WTC11 (cell line): ENCODE results near the gene WIZ. TPM values are rescaled to one million over a fixed set of nuclear protein-coding genes. Genes with fewer than 3 reads are reported as not detected.

Source experiments
- ATAC-seq: fragments of 200-7000 bp; cut with Tn5 transposase; 2 replicates; pipeline ENCODE4 v1.10.0; 2021; ENCODE audit warnings: mild to moderate bottlenecking, moderate library complexity
- CTCF ChIA-PET: fragments of 300-600 bp; sonication (Branson Sonifier 250); formaldehyde crosslinking; loops from one replicate; lab custom pipeline; 2021; ENCODE audit warnings: antibody characterized with exemption; lab: Charles Lee
- POLR2A ChIA-PET: fragments of 350-600 bp; sonication (Branson Sonifier 250); formaldehyde crosslinking; loops from one replicate; lab custom pipeline; 2021; ENCODE audit warnings: antibody characterized with exemption; lab: Charles Lee
- DNase-seq: peaks from one replicate; pipeline ENCODE4 v3.0.0; 2021; ENCODE audit warnings: low spot score
- H3K27ac Mint-ChIP-seq: 2 replicates; pipeline ENCODE4 v1.8.0; 2021; ENCODE audit warnings: mixed read lengths
- H3K27me3 Mint-ChIP-seq: 2 replicates; pipeline ENCODE4 v1.8.0; 2021; ENCODE audit warnings: low read depth, mild to moderate bottlenecking, moderate library complexity, mixed read lengths
- H3K36me3 Mint-ChIP-seq: 2 replicates; pipeline ENCODE4 v1.8.0; 2021; ENCODE audit warnings: mixed read lengths
- H3K4me1 Mint-ChIP-seq: 2 replicates; pipeline ENCODE4 v1.8.0; 2022; ENCODE audit warnings: mixed read lengths
- H3K4me3 Mint-ChIP-seq: 2 replicates; pipeline ENCODE4 v1.8.0; 2021; ENCODE audit warnings: mild to moderate bottlenecking, moderate library complexity, mixed read lengths
- H3K9me3 Mint-ChIP-seq: 2 replicates; pipeline ENCODE4 v1.8.0; 2021; ENCODE audit warnings: mixed read lengths
- AR ChIP-seq: fragments of 250-450 bp; sonication (Bioruptor Pico); IDR thresholded peaks from 2 replicates; pipeline ENCODE4 v1.9.0; 2021; ENCODE audit warnings: mild to moderate bottlenecking
- ARID4B ChIP-seq: sonication (generic); formaldehyde crosslinking; IDR thresholded peaks from 2 replicates; pipeline ENCODE4 v1.8.0; 2023; ENCODE audit warnings: missing genetic modification reagents, mild to moderate bottlenecking, borderline replicate concordance
- CTCF ChIP-seq: fragments of 200-600 bp; IDR thresholded peaks from 2 replicates; pipeline ENCODE4 v1.8.0; 2022; ENCODE audit warnings: antibody characterized with exemption
- EMX1 ChIP-seq: fragments of 250-450 bp; sonication (Bioruptor Pico); IDR thresholded peaks from 2 replicates; pipeline ENCODE4 v1.8.0; 2021; ENCODE audit warnings: mild to moderate bottlenecking
- GTF2I ChIP-seq: fragments of 250-450 bp; sonication (Bioruptor Pico); conservative IDR thresholded peaks from 2 replicates; pipeline ENCODE4 v1.4.0; 2021; ENCODE audit warnings: mild to moderate bottlenecking
- JAZF1 ChIP-seq: fragments of 250-450 bp; sonication (Bioruptor Pico); IDR thresholded peaks from 2 replicates; pipeline ENCODE4 v1.9.0; 2021; ENCODE audit warnings: moderate library complexity, mild to moderate bottlenecking, inconsistent platforms
- PRDM15 ChIP-seq: sonication (generic); formaldehyde crosslinking; IDR thresholded peaks from 2 replicates; pipeline ENCODE4 v1.8.0; 2022; ENCODE audit warnings: missing genetic modification reagents
- PREB ChIP-seq: sonication (generic); formaldehyde crosslinking; IDR thresholded peaks from 2 replicates; pipeline ENCODE4 v1.8.1; 2022; ENCODE audit warnings: mild to moderate bottlenecking, missing genetic modification reagents, moderate library complexity, borderline replicate concordance
- PRRX2 ChIP-seq: fragments of 250-450 bp; sonication (Bioruptor Pico); IDR thresholded peaks from 2 replicates; pipeline ENCODE4 v1.8.0; 2021; ENCODE audit warnings: mild to moderate bottlenecking
- SMAD4 ChIP-seq: sonication (generic); formaldehyde crosslinking; IDR thresholded peaks from 2 replicates; pipeline ENCODE4 v1.8.0; 2022; ENCODE audit warnings: mild to moderate bottlenecking, missing genetic modification reagents
- STAT6 ChIP-seq: sonication (generic); formaldehyde crosslinking; conservative IDR thresholded peaks from 2 replicates; pipeline ENCODE4 v1.8.1; 2023; ENCODE audit warnings: mild to moderate bottlenecking, low read depth, missing genetic modification reagents, moderate library complexity
- TP53 ChIP-seq: sonication (generic); formaldehyde crosslinking; IDR thresholded peaks from 2 replicates; pipeline ENCODE4 v1.8.1; 2023; ENCODE audit warnings: mild to moderate bottlenecking, missing genetic modification reagents
- ZNF416 ChIP-seq: fragments of 250-450 bp; sonication (Bioruptor Pico); IDR thresholded peaks from 2 replicates; pipeline ENCODE4 v1.9.0; 2021; ENCODE audit warnings: mild to moderate bottlenecking, inconsistent platforms
- ZNF671 ChIP-seq: fragments of 250-450 bp; sonication (Bioruptor Pico); IDR thresholded peaks from 2 replicates; pipeline ENCODE4 v1.8.0; 2021; ENCODE audit warnings: mild to moderate bottlenecking
- total RNA-seq: library from RNA; stranded (reverse); gene quantifications from 3 replicates; pipeline ENCODE4 v1.2.3, GENCODE V29; 2021

WIZ gene
- total RNA-seq, 1 experiment from 2014 or later = 43.9 TPM

GRCh38 chr19:15443325-15443724, 6.4 kb downstream of the WIZ start:
- no peak overlapping the region for H3K4me3 Mint-ChIP-seq
- H3K27me3 Mint-ChIP-seq = peaks cover under 1% of the 10 kb centered on the region; the same call in 1 of the 2 replicates
- TF ChIP-seq AR = no peak
- no peak for TF ChIP-seq SMAD4
- TF ChIP-seq ZNF671 (CRISPR knock-in tag) = no peak
- no peak overlapping the region for H3K27ac Mint-ChIP-seq
- ATAC-seq (no peak), DNase-seq (no peak)
- CTCF ChIA-PET = no interaction called here
- POLR2A ChIA-PET = no interaction called here
- H3K36me3 Mint-ChIP-seq = no peaks in the 10 kb centered on the region
- H3K9me3 Mint-ChIP-seq = no peaks in the 10 kb centered on the region
- peaks cover under 1% of the 10 kb centered on the region for H3K4me1 Mint-ChIP-seq

- no peaks in the 10 kb centered on the region for H3K4me1 Mint-ChIP-seq
- no peaks in the 10 kb centered on the region for H3K36me3 Mint-ChIP-seq
- ATAC-seq (no peak), DNase-seq (no peak)
- ChIA-PET CTCF (interaction anchor here (0.7 to 2.1 kb wide), 2 partner anchors 113 to 436 kb away, joined by 5 to 6 read pairs; no protein-coding TSS in a partner anchor), POLR2A (no interaction called here)
- H3K27me3 Mint-ChIP-seq = no peaks in the 10 kb centered on the region; the same call in 1 of the 2 replicates
- H3K9me3 Mint-ChIP-seq = no peaks in the 10 kb centered on the region
- no peak overlapping the region for H3K27ac Mint-ChIP-seq
- H3K4me3 Mint-ChIP-seq = no peak overlapping the region
- TF ChIP-seq ARID4B (CRISPR knock-in tag) (no peak), STAT6 (no peak), EMX1 (CRISPR knock-in tag) (no peak), TP53 (CRISPR knock-in tag) (no peak), PREB (CRISPR knock-in tag) (no peak)
These were observed 7.4 kb downstream of the WIZ start for GRCh38 chr19:15442142-15442920.

- H3K9me3 Mint-ChIP-seq = no peaks in the 10 kb centered on the region
- no peaks in the 10 kb centered on the region; the same call in 1 of the 2 replicates for H3K27me3 Mint-ChIP-seq
- H3K36me3 Mint-ChIP-seq = no peaks in the 10 kb centered on the region
- H3K4me3 Mint-ChIP-seq = no peak overlapping the region
- ATAC-seq (no peak), DNase-seq (no peak)
- H3K4me1 Mint-ChIP-seq = peaks cover 1% of the 10 kb centered on the region
- POLR2A ChIA-PET = no interaction called here
- CTCF ChIA-PET = interaction anchor here (0.7 to 2.1 kb wide), 2 partner anchors 114 to 437 kb away, joined by 5 to 6 read pairs; no protein-coding TSS in a partner anchor
- H3K27ac Mint-ChIP-seq = no peak overlapping the region
- TF ChIP-seq GTF2I (CRISPR knock-in tag) = no peak
- TF ChIP-seq PRRX2 (CRISPR knock-in tag) = no peak
- TF ChIP-seq PRDM15 = no peak
- no peak for TF ChIP-seq CTCF
- TF ChIP-seq ZNF416 (CRISPR knock-in tag) = no peak
- no peak for TF ChIP-seq JAZF1
These were observed 8.4 kb downstream of the WIZ start for GRCh38 chr19:15441317-15441716.
